ENCODE results near the gene NSUN2.
"Not testable (repeated sequence)": the region's sequence is repeated elsewhere in the genome, so short reads cannot be mapped to it uniquely, and the experiment has no call there.

Gene NSUN2

GRCh38 chr5:6581559-6582426 is 51.1 kb downstream of the NSUN2 start:
- no peak for DNase-seq

DNA sequence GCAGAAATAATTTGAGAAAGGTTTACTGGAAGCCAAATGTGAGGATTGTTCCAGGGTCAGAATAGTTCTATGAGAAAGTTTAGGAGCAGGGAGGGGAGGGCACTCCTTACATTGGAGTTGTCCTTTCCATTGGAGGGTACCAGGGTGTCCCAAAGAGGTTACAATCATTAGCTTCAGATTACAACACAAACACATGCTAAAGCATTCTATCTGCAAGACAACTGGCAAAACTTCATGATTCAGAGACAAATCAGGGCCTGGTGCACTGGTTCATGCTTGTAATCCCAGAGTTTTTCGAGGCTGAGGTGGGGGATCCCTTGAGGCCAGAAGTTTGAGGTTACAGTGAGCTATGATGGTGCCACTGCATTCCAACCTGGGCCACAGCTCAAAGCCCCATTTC is 51.8 kb downstream of the NSUN2 start:
- no peak for DNase-seq

DNA sequence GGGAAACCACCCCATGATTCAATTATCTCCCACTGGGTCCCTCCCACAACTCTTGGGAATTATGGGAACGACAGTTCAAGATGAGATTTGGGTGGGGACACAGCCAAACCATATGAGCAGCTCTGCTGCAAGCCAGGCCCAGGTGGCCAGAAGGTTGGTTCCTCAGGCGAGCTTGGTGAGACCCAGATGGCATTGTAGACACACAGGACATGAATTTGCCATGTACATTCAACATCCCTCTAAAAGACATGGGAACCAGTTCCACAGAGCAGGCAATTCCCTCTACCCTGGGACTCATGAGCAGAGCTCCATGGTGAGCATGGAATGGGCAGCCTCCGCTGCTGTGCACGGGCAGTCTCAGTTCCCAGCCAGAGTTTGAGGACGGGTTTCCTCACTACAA is 53.3 kb downstream of the NSUN2 start:
- DNase-seq, result no peak

DNA sequence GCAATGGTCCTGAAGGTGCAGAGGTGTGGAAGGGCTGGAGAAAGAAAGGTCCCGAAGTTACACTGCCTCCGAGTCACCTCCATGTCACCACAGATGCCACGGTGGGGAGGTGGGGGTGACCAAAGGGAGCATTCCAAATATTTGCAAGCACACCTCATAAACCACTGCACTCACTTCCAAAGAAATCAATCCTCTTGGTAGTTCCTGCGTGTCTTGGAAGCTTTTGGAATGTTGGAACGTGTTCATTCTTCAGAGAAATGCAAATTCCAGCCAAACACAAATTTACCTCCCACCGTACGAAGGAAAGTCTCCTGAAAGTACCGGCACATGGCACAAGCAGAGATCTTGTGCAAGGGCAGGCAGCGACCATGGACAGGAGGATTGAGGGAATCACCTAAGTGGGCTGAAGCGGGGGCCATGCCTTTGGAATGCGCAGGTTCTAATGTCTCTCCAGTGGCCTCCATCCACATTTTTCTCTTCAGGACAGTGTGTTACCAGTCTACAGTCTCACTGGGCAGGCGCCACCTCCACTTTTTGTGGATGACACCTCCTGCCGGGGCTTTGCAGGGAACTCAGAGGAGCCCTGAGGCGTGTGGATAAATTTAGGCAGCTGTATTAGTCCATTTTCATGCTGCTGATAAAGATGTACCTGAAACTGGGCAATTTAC is 54.0 kb downstream of the NSUN2 start:
- DNase-seq, result no peak

GRCh38 chr5:6576861-6577501 is 55.9 kb downstream of the NSUN2 start:
- DNase-seq, result no peak

- DNase-seq, result no peak
Measured at GRCh38 chr5:6574537-6575245, 58.2 kb downstream of the NSUN2 start.

- no peak for DNase-seq
Measured at GRCh38 chr5:6574111-6574510, 58.7 kb downstream of the NSUN2 start.

GRCh38 chr5:6573651-6574101 is 59.2 kb downstream of the NSUN2 start:
- DNase-seq, result no peak

GRCh38 chr5:6572825-6573380 is 59.9 kb downstream of the NSUN2 start:
- DNase-seq, result no peak

GRCh38 chr5:6572086-6572824 is 60.6 kb downstream of the NSUN2 start:
- DNase-seq, result no peak

DNA sequence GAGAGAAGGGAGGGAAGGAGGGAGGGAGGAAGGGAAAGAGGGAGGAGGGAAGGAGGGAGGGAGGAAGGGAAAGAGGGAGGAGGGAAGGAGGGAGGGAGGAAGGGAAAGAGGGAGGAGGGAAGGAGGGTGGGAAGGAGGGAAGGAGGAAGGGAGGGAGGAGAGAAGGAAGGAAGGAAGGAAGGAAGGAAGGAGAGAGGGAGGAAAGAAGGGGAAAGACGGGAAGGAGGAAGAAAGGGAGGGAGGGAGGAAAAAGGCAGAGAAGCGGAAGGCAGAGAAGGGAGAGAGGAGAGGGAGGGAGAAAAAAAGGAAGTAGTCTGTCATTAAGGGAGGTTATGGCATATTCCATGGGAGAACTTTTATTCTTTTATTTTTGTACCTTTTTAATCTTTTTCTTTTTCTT is 61.2 kb downstream of the NSUN2 start:
- DNase-seq, result not testable (repeated sequence)

- DNase-seq, result no peak
Measured at GRCh38 chr5:6570530-6570929, 62.3 kb downstream of the NSUN2 start.

GRCh38 chr5:6568889-6569288 is 64.0 kb downstream of the NSUN2 start:
- DNase-seq, result no peak

- DNase-seq, result no peak
Measured at GRCh38 chr5:6568383-6568782, 64.5 kb downstream of the NSUN2 start.

- DNase-seq, result no peak
Measured at GRCh38 chr5:6567835-6568234, 65.0 kb downstream of the NSUN2 start.

DNA sequence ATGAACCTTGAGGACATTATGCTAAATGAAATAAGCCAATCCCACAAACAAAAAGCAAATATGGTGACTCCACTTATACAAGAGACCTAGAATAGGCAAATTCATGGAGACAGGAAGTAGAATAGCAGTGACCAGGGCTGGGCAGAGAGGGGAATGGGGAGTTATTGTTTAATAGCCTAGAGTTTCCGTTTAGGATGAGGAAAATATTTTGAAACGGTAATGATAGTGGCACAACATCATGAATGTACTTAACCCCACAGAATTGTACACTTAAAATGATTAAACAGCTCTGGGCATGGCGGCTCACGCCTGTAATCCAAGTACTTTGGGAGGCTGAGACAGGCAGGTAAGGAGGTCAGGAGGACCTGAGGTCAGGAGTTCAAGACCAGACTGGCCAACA is 65.8 kb downstream of the NSUN2 start:
- DNase-seq, result no peak

DNA sequence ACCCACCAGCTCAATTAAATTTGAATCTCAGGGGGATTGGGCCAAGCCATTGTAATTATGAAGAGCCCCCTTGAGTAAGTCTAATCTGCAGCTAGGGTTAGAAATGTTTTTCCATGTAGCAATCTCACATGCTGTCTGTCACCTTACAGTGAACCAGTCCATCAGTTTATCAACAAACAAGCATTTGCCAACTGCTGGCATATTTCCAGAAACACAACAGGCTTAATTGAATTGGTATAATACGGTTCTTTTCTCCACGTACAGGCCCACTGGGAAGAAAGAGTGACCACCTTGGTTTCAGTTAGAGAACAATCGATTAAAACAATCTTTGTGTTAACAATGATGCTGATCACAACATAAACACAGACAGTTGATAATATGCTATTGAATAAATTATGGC is 67.4 kb downstream of the NSUN2 start:
- no peak for DNase-seq

DNA sequence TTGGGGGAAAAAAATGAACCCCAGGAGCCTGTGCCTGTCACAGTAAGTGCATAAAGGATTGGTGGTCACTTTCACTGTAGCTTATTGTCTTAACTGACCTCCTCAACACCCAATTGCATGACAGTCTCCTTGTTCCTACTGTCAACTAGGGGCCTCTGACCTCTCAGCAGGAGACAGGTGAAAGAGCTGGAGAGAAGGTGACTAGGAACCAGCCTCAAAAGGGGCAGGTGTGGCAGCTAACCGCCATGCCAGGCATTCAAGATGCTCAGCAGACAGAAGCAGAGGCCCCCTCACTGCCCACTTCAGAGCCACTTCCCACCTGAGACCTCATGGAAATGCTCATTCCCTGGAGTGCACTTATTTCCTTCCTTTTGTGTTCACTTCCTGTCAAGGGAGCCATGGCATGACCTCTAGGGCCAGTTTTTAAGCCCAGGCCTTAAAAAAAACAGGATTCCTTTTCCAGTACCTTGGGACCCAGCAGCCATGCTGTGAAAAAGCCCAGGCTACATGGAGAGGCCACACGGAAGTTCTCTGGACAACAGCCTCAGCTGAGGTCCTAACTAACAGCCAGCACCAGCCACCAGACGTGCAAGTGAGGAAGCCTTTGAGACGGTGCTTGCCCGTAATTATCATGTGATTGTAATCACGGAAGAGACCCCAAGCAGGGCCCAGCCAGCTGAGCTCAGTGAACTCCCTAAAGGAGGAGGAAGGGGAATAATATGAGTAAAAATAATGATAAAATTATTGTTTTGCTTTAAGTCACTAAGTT is 74.9 kb downstream of the NSUN2 start:
- DNase-seq, result no peak

DNA sequence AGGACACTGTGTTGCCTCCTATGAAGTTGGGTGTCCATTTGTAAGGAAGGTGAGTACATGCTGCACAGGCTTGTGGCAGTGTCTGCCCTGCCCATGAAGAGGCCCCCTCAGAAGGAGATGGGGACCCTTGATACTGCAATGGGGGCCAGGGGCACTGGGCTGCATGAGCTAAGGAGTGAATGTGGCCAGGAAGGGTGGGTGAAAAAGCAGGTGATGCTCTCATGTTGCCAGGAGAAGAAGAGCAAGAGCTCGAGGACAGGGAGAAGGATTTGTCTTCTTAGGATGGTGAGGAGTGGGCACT is 76.1 kb downstream of the NSUN2 start:
- DNase-seq, result no peak

GRCh38 chr5:6556089-6556801 is 76.6 kb downstream of the NSUN2 start:
- DNase-seq, result no peak

- DNase-seq, result no peak
Measured at GRCh38 chr5:6554812-6555211, 78.0 kb downstream of the NSUN2 start.

Data from NCI-H2171 (cell line).